ENCODE results near the gene GNAQ. TPM values are rescaled to one million over a fixed set of nuclear protein-coding genes. Genes with fewer than 3 reads are reported as not detected.

GNAQ gene
- total RNA-seq, 4 donors from 2014 or later: 40.8 to 54.7 (median 53.8) TPM

- no peak for TF ChIP-seq CTCF (IDR thresholded peaks at IDR 0.05)
- no peak for ATAC-seq (ENCODE audit: low FRiP score)
Observed at GRCh38 chr9:77810637-77811119, 220.9 kb downstream of the GNAQ start.

GRCh38 chr9:77810047-77810446 is 221.6 kb downstream of the GNAQ start:
- ATAC-seq (ENCODE audit: low FRiP score) (no peak), DNase-seq (ENCODE audit: low spot score) (no peak)
- no peak for TF ChIP-seq CTCF (IDR thresholded peaks at IDR 0.05)

More at GRCh38 chr9:77810637-77811119, 220.9 kb downstream of the GNAQ start:
- DNase-seq (ENCODE audit: low spot score): no peak

- ATAC-seq (ENCODE audit: low FRiP score) (no peak), DNase-seq (ENCODE audit: low spot score) (no peak)
- no peak for TF ChIP-seq CTCF (IDR thresholded peaks at IDR 0.05)
Observed at GRCh38 chr9:77809552-77809951, 222.1 kb downstream of the GNAQ start.

GRCh38 chr9:77808751-77809081 is 222.9 kb downstream of the GNAQ start:
- TF ChIP-seq CTCF (IDR thresholded peaks at IDR 0.05): no peak
- DNase-seq (ENCODE audit: low spot score) (no peak), ATAC-seq (ENCODE audit: low FRiP score) (no peak)

GRCh38 chr9:77807846-77808750 is 223.5 kb downstream of the GNAQ start:
- no peak for TF ChIP-seq CTCF (IDR thresholded peaks at IDR 0.05)
- no peak for DNase-seq (ENCODE audit: low spot score)
- peak; percentile 15 for ATAC-seq (ENCODE audit: low FRiP score)

- ATAC-seq (ENCODE audit: low FRiP score): peak; percentile 93
Observed at GRCh38 chr9:77807281-77807683, 224.3 kb downstream of the GNAQ start.

More at GRCh38 chr9:77807281-77807683, 224.3 kb downstream of the GNAQ start:
- TF ChIP-seq CTCF (IDR thresholded peaks at IDR 0.05): no peak
- DNase-seq (ENCODE audit: low spot score): no peak

All from omental fat pad (tissue), 4 donors.